HG02870 (cell line): ENCODE data around the gene PLEKHA6.

Experiments used
- ATAC-seq: cut with Tn5 transposase; IDR thresholded peaks from one replicate; pipeline ENCODE4 v1.9.1; 2021; ENCODE audit warnings: mild to moderate bottlenecking, moderate library complexity; ENCODE audit not compliant: unreplicated experiment

PLEKHA6 gene

GRCh38 chr1:204288021-204288588 lies 71.6 kb downstream of the PLEKHA6 start:
- ATAC-seq = no peak

GRCh38 chr1:204287466-204287891 lies 72.2 kb downstream of the PLEKHA6 start:
- ATAC-seq = no peak

GRCh38 chr1:204286831-204287421 lies 72.8 kb downstream of the PLEKHA6 start:
- no peak for ATAC-seq

- no peak for ATAC-seq
These were observed 73.4 kb downstream of the PLEKHA6 start for GRCh38 chr1:204286315-204286714.

GRCh38 chr1:204285436-204286305 lies 74.1 kb downstream of the PLEKHA6 start:
- no peak for ATAC-seq

GRCh38 chr1:204284929-204285328 lies 74.8 kb downstream of the PLEKHA6 start:
- no peak for ATAC-seq

DNA sequence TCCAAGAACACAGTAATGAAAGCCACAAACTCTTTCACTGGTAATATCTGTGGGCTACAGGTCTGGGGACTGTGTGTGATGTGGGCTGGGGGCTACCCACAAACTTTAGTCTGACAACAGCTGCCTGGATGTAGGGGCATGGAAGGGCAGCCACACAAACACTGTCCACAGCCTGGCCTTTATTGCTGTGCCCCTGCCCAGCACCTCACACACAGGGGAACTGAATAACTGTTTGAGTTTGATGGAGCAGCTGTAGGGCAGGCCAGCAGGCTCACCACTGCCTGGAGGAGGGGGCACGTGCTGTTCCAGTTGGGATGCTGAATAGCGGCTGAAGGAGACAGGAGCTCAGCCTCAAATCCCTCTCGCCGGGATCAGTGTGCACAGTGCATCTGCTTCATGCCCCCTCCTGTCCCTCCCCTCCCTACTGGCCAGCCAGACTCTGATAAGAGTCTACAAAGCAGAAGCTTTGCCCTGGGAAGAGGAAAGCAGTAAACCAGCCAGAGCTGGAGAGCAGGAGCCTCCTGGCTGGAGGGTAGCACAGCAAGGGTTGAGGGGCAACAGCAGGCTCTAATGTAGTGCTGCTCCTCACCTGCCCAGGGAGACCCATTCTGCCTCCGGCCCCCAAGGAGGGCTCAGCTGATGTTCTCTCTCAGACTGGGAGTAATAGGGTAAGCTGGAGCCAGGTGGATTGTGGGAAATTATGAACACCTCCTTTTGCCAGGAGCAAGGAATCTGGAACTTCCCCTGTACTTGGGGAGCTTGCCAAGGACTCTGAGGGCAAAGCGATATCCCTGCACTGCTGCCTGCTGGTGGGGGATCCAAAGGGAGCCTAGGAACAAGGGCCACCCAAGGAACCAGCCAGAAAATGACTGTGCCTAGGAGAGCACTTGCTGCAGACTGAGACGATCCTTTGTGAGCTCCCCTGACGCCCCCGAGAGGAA lies 75.7 kb downstream of the PLEKHA6 start:
- ATAC-seq = no peak

GRCh38 chr1:204282761-204283221 lies 76.9 kb downstream of the PLEKHA6 start:
- no peak for ATAC-seq

- ATAC-seq = no peak
These were observed 79.4 kb downstream of the PLEKHA6 start for GRCh38 chr1:204280099-204280961.

DNA sequence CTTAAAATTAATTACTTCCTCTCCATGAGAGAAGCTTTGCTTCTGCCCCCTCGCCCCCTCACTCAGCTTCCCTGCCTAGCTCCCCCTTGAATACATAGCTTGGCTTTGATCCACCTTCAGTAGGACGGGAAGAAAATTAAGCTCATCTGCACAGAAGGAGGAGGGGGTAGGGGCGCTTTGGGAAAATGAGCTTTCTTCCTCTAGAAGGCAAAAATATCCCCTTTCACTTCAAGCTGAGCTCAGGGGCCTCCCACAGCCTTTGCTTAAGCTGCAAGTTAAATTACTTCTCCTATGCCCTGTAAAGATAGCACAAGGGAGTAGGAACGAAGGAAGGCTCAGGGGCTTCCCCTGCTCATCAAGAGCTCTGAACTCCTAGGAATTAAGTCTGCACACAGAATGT lies 80.8 kb downstream of the PLEKHA6 start:
- no peak for ATAC-seq

DNA sequence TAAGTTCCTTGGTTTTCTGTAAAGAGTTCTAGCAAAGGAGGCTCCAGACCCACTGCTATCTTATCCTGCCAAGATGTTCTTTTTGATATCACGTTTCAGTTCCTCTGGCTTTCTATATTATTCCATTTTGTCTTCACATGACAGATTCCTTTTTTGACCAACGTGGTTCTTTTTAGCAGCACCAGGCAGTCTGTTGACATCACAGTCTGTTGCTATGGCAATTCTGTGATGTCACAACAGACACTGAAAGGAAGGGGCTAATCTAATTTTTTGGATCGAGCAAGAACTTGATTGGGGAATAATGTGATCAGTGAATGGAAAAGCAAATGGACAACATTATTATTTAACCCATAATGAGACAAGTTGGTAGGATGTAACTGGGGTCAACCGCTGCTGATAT lies 81.5 kb downstream of the PLEKHA6 start:
- ATAC-seq = no peak

DNA sequence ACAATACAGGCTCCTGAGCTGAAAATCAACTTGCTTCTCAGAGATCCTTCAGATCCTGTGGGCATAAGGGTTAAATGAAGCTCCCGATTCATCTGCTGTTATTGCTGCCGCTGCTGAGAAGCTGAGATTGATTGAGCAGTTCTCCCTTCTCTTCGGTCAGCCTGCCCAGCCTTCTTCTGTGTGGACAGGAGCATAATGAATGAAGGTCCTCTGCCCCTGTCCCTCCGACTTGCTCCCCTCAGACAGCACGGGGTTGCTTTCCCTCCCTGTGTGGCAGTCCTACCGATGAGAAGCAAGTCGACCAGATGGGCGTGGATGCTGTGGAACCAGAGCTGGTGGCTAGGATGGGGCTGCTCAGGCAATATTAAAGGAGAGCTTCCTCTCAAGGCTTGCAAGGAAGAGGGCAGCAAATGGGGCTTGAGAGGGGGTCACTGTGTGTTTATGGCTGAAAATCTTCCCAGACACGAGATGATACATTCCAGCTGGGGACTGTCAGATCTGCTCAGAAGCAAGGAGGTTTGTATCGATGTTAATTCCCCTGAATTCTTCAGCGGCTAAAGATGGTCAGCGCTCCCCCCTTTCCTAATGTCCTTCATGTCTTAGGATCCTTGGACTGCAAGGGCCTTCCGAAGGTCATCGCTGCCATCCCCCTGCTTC lies 82.0 kb downstream of the PLEKHA6 start:
- no peak for ATAC-seq

- ATAC-seq = no peak
These were observed 83.9 kb downstream of the PLEKHA6 start for GRCh38 chr1:204275695-204276370.

DNA sequence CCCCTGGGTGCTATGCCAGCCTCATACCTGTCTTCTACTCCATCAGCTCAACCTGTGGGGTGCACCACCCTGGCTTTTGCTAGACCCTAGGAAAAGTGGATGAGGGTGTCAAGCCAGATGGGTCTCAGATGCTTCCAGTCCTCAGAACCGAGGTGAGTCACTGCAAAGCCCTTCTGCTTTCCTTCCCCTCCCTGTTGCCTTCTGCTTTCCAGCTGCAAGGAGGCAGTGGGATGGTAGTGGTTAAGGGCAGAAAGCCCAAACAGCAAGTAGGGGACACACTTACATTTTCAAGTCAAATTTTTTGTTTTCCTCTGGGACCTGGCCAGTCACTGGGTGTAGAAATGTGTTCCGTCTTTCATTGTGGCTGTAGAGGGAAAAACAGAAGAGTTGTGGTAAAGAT lies 85.3 kb downstream of the PLEKHA6 start:
- ATAC-seq = no peak

DNA sequence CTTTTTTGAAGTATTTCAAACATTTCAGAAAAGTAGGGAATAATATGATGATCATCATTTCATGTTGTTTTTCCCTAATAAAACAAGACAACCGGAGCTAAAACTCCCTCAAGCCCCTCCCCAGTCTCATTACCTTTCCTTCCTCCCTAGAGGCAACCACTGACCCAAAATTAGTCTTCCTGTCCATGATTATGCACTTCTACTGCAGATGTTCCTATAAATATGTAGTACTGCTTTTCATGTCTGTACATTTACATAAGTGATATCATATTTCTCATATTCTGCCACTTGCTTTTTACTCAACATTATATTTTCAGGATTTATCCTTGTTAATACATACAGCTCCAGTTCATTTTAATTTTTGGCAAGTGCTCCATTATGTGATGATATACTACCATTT lies 87.2 kb downstream of the PLEKHA6 start:
- no peak for ATAC-seq

GRCh38 chr1:204271970-204272369 lies 87.8 kb downstream of the PLEKHA6 start:
- no peak for ATAC-seq

- ATAC-seq = no peak
These were observed 91.6 kb downstream of the PLEKHA6 start for GRCh38 chr1:204268101-204268500.

DNA sequence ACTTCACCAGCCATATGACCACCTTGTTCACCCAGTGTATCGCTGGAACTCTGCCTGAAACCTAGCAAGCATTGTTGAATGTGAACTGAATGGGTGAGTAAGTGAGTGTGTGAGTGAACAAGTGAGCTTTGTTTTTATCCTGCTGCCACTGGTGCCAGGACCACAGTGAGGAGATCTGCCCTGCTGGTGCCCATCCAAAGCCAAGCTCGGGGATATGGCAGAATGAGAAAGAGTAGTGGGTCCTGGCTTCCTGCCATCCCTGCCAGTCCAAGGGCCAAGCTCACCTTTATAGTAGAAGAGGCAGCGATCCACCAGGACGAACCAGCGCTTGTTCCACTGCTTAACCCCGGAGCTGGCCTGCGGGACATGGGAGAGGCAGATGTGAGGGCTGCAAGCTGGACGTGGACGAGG lies 92.5 kb downstream of the PLEKHA6 start:
- ATAC-seq = no peak

- ATAC-seq = no peak
These were observed 93.2 kb downstream of the PLEKHA6 start for GRCh38 chr1:204266504-204267034.
